HG02938 (cell line): ENCODE data around the gene AURKA.
"Not testable (repeated sequence)": the region's sequence is repeated elsewhere in the genome, so short reads cannot be mapped to it uniquely, and the experiment has no call there.

Experiments used
- ATAC-seq: cut with Tn5 transposase; IDR thresholded peaks from one replicate; pipeline ENCODE4 v1.9.1; 2021; ENCODE audit warnings: mild to moderate bottlenecking, moderate library complexity; ENCODE audit not compliant: unreplicated experiment

Gene AURKA

DNA sequence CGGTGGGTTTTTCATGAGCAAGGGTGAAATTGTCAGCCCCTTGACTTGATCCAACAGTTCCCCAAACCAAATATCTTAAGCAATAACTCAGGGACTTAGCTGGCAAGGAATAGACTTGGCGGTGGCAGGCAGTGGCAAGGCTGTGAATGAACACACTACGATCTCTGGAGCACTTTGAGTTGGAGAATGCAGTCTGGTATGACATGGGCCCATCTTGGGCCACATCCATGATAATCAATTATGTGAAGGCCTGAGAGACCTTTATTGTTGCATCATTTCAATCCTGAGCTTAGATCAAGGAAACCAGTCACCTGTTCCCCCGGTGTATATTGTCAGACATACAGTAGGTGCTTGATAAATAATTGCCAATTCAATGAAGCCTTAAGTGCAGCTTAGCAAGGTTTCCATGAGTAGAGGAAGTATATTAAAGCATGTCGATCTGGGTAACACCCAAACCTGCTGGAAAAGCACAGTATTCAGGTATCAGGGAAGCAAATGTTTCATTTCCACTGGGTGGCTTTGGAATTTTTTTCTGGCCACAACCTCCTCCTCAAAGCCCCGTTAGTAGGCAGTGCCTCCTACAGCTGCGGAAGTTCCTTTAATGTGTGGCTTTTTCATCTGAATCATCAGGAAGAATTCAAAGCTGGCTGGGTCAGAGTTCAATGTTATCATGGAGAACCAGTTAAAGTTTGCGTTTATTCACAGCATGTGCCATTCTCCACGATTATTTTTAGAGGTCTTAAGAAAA lies 30.2 kb upstream of the AURKA start:
- no peak for ATAC-seq

- no peak for ATAC-seq
These were observed 29.1 kb upstream of the AURKA start for GRCh38 chr20:56420940-56421688.

DNA sequence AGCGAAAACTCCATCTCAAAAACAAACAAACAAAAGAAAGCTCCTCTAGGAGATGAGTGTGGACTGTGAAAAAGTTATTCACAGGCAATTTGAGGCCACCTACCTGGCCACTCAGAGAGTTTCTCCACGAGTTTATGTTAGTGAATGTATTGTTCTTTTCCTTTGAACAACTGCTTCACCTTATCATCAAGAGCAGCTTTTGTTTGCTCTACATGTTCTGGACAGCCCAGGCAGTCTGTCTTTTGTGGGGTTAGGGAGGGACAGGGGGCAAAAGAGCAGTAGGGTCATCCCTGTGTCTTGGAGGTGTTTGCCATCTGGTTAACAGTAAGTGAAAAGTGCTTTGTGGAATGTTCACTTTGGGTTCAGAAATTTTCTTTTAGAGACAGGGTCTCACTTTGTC lies 28.0 kb upstream of the AURKA start:
- ATAC-seq, result no peak

GRCh38 chr20:56418385-56418861 lies 26.4 kb upstream of the AURKA start:
- no peak for ATAC-seq

DNA sequence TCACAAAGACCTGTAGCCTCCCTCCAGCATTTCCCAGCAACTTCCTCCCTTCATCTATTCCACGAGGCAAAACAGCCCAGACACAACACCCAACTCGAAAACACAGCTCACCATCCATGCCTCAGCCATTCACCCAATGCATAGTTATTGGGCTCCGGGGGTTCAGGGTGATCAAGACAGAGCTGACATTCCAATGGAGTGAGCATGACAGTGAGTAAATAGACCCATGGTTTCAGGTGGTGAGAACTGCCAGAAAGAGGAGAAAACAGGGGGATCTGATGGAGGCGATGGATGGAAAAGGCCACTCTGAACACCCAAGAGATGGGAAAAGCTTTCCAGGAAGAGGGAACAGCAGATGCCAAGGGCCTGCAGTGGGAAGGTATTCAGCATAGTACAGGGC lies 25.9 kb upstream of the AURKA start:
- no peak for ATAC-seq

- no peak for ATAC-seq
These were observed 25.4 kb upstream of the AURKA start for GRCh38 chr20:56417402-56417801.

DNA sequence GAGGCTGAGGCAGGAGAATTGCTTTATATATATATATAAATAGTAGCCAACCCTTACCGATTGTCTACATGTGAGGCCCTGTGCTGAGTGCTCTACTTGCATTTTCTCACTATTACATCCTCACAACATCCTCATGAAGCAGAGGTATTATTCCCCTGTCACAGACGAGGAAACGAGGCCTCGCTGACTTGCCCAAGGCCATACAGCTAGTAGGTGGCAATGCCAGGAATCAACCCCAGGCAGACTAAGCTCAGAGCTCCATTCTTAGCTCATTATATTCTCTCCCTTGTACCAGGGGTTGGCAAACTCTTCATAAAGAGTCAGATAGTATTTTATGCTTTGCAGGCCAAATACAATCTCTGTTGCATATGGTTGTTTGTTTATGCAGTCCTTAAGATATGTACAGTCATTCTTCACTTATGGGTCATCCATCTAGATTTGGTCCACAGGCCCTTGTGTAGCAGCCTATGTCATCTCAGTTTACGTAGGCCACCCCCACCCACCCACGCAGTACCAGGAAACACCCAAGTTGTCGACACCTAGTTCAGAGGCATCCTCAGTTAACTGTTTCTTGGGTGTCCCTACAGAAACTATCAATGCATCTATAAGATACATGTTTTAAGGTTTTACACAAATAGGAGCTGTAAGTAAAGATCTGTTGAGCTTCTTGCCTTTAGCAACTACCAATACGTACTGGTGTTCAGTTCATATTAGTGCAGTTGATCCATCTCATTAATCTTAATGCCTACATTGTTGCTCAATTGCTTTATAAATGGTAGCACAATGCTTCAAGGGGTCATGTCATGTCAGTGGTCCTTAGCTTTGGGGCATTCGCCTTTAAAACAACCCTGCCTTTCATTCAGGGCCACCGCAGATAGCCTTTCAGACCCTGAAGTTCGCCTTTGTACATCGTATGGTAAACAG lies 23.1 kb upstream of the AURKA start:
- ATAC-seq, result no peak

GRCh38 chr20:56412949-56413348 lies 20.9 kb upstream of the AURKA start:
- ATAC-seq, result no peak

- no peak for ATAC-seq
These were observed 20.4 kb upstream of the AURKA start for GRCh38 chr20:56412473-56412790.

GRCh38 chr20:56411759-56412472 lies 19.9 kb upstream of the AURKA start, which contains the start of gene CASS4:
TSS of gene CASS4 (plus strand) at chr20:56412260. CDS start at chr20:56412459, 199 bp downstream.
- ATAC-seq, result peak; percentile 82

DNA sequence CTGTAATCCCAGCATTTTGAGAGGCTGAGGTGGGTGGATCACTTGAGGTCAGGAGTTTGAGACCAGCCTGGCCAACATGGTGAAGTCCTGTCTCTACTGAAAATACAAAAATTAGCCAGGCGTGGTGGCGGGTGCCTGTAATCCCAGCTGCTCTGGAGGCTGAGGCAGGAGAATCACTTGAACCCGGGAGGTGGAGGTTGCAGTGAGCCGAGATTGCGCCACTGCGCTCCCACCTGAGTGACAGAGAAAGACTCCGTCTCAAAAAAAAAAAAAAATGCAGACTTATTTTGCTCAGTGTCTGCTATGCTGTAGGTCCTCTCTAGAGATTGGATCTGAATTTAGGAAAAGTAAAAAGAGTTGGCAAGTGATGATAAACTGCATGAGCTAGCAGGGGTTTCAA lies 19.3 kb upstream of the AURKA start:
- ATAC-seq, result not testable (repeated sequence)

GRCh38 chr20:56409956-56410355 lies 17.9 kb upstream of the AURKA start:
- ATAC-seq, result no peak

DNA sequence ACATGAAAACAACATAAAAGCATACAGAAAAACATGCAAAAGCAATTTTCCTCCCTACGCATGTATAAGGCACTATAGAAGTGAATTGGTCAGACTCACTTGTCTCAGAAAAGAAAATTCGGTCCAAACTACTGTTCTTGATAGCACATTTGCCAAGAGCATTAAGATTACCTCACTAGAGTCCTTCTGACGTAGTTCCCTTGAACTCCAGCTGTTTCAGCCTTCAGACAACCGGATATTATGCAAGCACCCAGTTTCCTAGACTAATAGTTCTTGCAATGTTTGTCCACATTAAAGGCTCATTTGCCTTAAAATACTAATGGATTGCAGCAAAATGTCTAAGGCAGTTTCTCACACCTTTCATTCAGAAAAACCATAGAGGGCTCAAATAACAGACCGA lies 17.5 kb upstream of the AURKA start:
- ATAC-seq, result no peak

DNA sequence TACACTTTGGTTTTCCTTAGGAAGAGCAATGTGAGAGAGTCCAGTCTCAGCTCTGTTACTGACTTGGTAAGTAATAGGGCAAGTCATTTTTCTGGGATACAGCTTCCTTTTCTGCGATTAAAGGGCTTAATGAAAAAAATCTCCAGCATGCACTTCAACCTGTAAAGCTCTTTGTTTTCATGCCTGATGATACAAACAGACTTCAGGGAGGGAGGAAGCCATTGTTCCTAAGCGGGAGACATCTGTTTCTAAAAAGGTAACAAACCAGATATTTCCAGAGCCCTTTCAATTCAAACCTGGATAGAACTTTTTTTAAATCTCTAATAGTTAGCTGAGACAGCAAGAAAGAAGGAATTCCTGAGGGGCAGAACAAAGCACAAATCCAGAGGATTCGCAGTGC lies 14.9 kb upstream of the AURKA start:
- no peak for ATAC-seq

DNA sequence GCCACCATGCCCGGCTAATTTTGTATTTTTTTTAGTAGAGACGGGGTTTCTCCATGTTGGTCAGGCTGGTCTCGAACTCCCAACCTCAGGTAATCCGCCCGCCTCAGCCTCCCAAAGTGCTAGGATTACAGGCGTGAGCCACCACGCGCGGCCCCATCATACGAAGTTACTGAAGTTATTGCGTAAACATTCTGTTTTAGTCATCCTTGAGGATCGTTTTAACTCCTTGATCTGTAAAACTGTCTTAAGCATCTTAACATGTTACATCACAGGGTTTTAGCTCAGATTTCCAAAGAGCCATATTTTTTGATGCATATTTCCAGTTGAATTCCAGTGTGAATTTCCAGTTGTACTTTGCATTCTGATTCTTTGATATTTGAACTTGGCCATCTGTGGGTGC lies 13.3 kb upstream of the AURKA start:
- ATAC-seq, result not testable (repeated sequence)

- ATAC-seq, result no peak
These were observed 11.4 kb upstream of the AURKA start for GRCh38 chr20:56403465-56403864.

- peak; percentile 68 for ATAC-seq
These were observed 8.1 kb upstream of the AURKA start for GRCh38 chr20:56400001-56400640.

GRCh38 chr20:56395166-56395565 lies 3.2 kb upstream of the AURKA start:
- no peak for ATAC-seq

DNA sequence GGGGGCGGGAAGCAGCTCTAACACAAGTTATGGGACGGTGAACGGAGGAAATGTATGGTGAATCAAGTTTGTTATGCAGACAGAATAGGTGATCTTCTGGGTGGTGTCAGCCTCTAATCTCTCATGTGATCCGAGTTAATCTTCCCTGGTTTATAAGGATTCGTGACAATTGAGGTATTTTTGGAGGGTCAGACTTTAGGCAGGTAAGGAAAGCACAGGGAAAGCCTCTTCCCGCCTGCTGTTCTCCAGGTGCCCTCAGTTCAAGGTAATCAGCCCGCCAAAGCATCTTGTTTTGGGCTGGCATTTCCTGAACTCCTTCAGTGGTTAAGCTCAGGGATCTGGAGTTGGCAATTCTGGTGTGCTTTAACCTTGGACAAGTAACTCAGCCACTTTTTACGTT lies 1.6 kb upstream of the AURKA start:
- no peak for ATAC-seq

DNA sequence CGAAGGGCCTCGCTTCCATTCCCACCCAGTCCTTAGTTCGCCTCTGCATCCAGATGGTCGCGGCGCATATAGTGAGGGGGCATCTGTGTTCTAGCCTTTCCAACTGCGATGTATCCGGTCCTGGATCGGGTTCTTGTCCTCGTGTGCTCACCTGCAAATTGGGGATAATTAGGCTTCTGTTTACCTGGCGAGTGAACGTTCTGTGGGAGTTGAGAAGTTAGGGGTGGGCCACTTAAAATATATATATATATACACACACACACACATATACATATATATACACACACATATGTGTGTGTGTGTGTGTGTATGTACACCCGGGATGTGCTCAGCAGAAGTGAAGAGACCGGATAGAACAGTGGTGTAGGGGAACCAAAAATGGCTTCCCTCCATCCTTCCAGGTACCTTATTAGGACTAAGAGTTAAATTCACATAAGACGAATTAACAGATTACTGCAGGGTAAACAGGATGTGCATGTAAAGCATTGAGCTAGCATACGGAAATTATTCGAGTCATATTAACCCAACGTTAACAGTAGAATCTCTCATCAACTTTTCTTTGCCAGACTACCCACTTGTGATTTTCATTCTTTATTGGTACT lies 967 bp upstream of the AURKA start:
- ATAC-seq, result no peak
